DMS114 treated with DMSO at 0.1 percent for 48 hours (cell line): ENCODE data around the gene IGFL3.
A peak's percentile ranks its signal among the peaks of the same experiment; 100 is the strongest.

ENCODE experiments used
- DNase-seq: peaks from one replicate; lab custom pipeline; 2025; ENCODE audit not compliant: unreplicated experiment; lab: John Stamatoyannopoulos, UW

IGFL3 gene

DNA sequence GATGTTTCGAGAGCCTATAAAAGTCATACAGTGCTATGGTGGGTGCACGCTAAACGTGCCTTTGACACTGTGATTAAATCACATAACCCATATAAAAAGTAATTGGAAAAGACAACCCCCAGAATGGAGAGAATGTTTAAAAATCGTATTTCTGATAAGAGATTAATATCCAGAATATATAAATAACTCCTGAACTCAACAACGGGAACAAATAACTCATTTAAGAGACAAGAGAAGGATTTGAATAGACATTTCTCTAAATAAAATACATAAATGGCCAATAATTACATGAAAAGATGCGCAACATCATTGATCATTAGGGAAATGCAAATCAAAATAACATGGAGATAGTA, 46.7 kb downstream of the IGFL3 start:
- no peak for DNase-seq

DNA sequence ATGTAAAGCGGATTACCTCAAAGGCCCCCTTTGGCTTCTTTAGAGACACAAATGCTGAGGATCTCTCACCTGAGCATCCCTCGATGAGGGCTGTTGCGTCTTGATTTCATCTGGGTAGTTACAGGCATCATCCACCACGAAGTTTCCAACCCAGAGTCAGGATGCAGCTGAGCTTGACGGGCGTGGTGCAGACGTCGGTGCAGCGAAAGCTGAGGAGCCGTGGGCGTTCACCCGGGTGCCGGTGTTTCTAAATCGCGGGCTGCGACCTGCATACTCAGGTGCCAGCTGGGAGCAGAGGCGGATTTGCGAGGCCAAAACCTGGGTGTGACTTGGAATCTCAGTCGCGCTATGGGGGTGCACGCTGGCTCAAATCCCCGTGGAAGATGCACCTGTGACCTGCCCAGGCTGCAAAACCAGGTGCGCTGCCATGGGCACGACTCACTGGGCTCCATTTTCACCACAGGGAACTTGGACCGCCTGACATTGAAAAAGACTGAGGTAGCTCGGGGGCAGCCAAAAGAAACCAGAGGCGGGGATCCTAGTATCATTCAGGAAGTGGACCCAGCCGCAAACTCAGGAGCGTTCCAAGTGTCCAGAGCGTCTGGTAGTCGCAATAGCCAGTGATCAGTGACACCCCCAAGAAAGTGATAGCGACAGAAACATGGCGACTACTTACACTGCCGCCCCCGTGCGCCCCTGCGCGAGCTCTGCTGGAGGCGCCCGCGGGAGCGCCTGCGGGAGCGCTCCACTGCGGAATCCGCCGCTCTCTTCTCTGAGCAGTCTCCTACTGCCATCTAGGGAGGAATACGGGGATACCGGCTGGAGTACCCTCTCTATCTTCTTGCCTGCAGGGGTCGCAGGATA, 47.3 kb downstream of the IGFL3 start:
- peak; percentile 76 for DNase-seq

DNA sequence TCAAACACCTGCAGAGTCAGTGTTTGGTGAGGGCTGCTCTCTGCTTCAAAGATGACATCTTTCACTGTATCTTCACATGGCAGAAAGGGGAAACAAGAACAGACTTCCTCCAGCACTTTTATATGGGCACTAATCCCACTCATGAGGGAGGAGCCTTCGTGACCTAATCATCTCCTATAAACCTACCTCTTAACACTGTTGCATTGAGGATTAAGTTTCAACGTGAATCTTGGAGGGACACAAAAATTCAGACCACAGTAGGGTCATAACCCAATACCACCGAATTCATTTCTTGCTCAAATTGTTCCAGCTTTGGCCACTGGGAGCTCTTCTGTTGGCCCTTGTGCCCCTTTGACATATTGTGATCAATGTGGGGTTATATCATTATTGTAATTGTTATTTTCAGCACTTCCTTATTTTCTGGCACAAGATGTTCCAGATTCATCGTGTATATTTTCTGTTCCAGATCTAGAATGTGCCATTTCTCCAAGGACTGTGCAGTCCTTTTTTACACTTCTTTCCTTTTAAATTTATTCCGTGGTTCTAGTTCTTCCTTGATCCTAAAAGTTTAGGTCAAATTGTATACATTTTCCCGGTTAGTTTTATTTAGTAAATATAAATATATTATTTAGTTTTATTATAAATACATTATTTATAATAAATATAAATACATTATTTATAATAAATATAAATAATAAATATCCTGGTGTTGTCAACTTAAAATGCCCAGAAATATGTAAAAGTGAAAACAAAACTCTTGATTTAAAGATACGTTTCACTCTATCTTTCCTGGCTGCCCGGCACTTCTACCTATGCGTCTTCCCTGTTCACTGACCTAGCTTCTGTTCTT, 48.2 kb downstream of the IGFL3 start:
- no peak for DNase-seq

DNA sequence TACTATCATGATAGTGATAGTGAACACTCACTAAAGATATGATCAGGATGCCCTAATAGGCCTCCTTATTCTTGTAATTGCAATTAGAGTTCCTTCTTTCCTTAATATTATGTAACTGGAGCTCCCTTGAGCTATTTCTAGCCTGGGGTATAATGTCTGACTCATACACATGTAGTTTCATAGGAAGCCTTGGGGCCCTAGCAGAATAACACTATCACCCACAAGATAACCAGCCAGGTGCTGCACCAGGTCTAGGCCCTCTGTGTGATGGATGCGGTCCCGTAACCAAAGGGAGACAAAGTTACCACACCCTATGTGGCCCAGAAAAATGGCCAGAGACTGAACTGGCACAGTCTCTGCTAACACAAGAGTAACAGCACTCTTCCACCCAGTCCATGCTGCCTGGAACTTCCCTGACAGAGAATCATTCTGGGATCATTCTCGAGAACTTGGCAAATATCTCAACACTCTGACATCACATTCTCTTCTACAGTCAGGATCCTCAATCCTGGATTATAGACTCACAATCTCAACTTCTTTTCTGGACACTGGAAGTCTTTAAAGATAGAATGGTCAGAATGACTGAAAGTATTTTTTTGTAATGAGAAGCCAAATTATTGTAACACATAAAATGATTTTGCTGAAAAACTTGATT, 51.1 kb downstream of the IGFL3 start:
- DNase-seq, result no peak
